Measurements from ENCODE around the gene TRIP4. TPM values are rescaled to one million over a fixed set of nuclear protein-coding genes. Genes with fewer than 3 reads are reported as not detected.
"Not testable (repeated sequence)": the region's sequence is repeated elsewhere in the genome, so short reads cannot be mapped to it uniquely, and the experiment has no call there.

The TRIP4 gene
- 17.8 and 18.3 TPM in 2 replicates for total RNA-seq

DNA sequence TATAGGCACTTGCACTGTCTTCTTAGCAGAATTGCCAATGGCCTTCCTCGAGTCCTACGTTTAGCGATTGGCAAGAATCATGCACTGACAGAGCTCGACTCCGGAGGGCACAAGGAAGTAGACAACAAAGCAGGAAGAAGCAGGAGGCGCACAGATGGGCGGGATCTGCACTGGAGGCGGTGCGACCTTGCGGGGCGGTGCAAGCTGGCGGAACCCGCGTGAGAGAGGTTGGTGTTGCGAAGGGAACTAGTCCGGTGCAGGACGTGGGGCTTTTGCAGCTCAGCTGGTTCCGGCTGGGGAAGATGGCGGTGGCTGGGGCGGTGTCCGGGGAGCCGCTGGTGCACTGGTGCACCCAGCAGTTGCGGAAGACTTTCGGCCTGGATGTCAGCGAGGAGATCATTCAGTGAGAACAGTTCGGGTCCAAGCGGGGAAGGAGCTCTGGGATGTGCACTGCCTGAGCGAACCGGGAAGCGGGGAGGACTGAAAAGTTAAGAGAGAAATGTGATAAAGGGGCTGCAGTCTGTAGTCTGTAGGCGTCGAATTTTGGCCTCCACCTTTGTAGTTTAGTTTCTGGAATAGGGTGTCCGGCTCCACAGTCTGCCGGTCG is at the start of gene TRIP4:
TRIP4 (plus strand) TSS at position 275 of the 607 bp plus-strand sequence; CDS start at position 303, 28 bp downstream.
- peak; percentile 77 for DNase-seq (ENCODE audit: extremely low read depth, low read depth, low spot score)

DNA sequence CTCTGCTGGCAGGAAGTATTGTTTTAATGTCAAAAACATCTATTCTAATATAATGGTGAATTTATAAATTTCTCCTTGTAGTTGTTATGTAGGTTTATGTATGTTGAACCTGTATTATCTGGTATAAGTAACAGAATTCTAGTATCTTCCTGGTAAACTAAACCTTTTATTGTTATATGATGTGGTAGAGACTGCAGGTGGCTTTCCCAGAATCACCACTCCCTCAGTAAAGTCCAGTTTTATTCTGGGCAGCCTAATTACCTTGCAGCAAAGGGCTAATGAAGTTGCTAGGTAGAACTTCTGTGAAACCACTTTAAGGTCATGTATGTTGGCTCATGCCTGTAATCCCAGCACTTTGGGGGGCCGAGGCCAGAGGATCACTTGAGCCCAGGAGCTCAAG is 47.3 kb upstream of the TRIP4 start:
- DNase-seq (ENCODE audit: extremely low read depth, low read depth, low spot score), result no peak

DNA sequence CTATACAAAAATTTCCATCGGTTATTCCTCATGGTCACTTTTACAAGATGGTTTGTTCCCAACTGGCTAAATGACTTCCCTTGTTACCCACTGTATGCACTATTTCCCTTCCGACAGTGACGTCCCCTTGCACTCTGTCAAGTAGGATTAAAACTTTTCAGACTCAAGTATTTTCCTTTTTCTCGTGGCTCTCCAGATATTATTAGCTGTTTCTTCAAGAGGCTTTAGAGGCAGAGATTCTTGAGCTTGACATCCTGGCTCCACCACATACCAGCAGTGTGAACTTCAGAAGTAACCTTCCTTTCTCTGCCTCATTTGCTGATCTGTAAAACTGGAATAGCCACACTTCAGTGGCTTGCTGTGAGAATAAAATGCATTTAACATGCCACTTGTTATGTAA is 45.7 kb upstream of the TRIP4 start:
- no peak for DNase-seq (ENCODE audit: extremely low read depth, low read depth, low spot score)

DNA sequence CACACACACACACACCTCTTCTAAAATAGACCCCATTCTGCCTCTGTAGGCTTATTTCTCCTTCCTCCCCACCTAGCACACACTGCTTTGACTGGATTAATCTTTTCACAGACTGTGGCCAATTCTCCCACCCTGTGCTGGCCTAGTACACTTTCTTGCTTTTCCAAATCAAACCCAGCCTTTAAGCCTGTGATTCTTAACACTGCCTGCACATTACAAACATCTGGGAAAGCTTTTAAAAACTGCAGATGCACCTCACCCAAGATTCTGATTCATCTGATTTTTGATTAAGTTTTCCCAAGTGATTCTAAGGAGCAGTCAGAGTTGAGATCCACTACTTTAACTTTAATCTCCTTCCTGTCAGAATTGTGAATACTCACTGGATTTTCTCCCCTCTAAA is 44.4 kb upstream of the TRIP4 start:
- DNase-seq (ENCODE audit: extremely low read depth, low read depth, low spot score), result no peak

DNA sequence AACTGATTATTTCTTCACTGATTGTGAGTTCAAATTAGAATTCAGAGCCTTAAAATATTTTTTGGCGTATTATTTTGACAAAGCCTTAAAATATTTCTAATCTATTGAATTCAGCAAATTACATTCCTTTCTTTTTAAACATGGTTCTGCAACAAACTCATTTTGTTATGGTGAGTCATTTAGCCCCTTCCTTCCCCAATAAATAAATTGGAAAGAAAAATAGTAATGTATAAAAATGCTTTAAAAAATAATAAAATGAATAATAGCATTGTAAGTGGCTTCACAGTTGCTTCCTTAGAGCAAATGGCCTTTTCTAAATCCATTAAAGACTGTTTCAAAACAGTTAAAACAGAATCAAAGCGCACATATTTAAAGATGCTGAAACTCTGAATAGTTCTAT is 43.8 kb upstream of the TRIP4 start:
- no peak for DNase-seq (ENCODE audit: extremely low read depth, low read depth, low spot score)

DNA sequence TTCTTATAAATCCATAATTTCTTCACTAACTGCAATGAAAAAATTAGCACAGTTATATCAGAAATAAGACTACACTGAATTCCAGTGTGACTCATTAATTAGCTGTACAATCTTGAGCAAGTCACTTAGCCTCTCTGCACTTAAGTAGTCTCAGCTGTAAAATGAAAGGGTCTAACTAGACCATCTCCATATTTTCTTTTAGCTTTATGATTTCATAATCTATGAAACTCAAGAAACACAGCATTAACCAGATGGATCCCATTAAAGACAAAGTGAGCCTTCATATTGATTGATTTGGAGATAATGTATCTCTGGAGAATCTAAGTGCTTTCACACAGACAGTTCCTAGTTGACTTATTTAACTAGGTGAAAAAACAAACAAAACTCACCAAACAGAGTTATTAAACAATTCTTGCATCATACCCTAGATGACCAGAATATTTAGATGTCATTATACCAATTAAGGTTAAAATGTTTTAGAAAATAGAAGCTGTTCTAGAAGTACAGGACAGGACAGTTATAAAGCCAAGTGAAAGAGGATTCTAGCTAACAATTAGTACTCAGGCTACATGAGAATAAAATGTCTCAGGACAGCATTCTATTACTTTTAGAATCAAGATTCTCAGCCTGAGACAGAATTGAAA is 42.9 kb upstream of the TRIP4 start:
- no peak for DNase-seq (ENCODE audit: extremely low read depth, low read depth, low spot score)

DNA sequence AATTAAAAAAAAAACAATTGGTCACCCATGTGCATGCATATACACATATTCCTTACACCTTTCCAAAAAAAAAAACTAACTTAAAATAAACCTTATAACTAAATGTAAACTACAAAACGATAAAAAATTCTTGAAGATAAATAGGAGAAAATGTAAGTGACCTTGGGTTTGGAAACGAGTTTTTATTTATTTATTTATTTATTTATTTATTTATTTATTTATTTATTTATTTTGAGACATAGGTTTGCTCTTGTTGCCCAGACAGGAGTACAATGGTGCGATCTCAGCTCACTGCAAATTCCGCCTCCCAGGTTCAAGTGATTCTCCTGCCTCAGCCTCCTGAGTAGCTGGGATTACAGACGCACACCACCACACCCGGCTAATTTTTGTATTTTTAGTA is 41.4 kb upstream of the TRIP4 start:
- not testable (repeated sequence) for DNase-seq (ENCODE audit: extremely low read depth, low read depth, low spot score)

DNA sequence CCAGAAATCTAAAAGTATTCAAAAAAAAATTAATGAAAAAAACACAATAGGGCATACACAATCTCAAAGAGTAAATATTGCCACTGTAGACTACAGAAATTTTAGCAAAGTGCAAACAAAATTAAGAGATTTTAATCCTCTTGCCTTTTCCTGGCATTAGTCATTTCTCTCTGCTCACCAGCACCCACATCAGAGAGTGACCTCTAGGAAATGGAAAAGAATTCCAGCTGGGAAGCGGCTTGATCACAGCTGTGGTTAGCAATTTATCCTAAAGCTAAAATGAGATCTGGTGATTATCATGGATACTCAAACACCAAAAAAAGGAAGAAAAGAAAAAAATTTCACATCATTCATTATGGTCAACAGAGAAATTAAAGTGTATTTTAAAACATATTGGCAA is 39.2 kb upstream of the TRIP4 start:
- no peak for DNase-seq (ENCODE audit: extremely low read depth, low read depth, low spot score)

DNA sequence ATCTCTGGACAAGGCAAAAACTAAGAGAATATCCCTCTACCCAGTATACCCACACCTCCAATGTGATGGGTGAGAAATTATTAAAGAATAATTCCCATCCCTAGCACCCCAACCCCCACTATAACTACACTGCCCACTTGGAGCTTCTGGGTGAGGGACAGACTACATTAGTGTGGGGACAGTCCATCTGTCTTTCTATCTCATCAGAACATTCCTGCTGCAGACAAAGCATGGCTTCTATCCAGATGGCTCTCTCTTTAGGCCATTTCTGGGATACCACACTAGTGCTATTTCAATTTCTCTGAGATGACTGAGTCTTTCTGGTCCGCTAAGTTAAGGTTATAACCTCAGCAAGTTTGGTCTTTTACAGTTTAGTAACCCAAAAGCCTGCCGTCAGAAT is 38.3 kb upstream of the TRIP4 start:
- no peak for DNase-seq (ENCODE audit: extremely low read depth, low read depth, low spot score)

DNA sequence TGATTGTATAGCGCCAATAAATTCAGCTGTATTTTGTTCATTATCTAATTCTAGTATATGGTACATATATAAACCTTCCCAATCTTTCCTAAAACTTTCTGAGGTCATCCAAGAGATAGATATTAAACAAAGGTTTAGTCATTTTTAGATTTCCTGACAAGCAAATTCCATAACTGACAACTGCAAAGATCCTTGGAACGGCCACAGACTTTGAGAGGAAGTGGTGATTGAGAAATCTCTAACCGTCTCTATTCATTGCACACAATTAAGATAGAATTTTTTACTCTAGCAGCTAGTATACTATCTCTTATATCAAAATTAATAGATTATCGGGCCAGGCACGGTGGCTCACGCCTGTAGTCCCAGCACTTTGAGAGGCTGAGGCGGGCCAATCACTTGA is 36.4 kb upstream of the TRIP4 start:
- no peak for DNase-seq (ENCODE audit: extremely low read depth, low read depth, low spot score)

DNA sequence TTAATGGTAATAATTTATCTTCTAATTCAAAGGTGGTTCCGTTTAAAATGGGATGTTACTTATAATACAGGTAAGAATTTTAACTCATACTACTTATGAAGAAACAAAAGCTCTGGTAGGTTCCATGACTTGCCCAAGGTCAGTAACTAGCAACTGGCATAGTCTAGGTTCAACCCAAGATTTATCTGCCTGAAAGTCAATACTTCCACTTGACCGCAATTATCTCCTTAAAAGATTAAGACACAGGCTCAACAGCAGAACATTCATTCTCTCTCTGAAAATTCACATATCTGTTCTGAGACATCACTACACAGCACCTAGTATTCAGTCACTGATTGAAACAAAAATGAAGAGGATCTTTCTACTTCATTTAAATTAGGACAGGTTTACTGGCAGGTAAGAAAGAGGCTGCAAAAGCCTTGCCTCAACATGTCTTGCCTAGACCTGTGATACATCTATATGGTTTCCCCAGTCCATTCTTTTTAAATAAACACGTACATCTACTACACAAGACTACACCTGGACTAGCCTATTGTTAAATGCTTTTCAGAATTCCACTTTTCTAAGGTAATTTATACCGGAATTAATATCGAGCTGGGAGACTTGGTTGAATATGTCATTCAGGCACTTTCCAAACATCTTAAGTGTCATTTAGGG is 32.8 kb upstream of the TRIP4 start:
- no peak for DNase-seq (ENCODE audit: extremely low read depth, low read depth, low spot score)

DNA sequence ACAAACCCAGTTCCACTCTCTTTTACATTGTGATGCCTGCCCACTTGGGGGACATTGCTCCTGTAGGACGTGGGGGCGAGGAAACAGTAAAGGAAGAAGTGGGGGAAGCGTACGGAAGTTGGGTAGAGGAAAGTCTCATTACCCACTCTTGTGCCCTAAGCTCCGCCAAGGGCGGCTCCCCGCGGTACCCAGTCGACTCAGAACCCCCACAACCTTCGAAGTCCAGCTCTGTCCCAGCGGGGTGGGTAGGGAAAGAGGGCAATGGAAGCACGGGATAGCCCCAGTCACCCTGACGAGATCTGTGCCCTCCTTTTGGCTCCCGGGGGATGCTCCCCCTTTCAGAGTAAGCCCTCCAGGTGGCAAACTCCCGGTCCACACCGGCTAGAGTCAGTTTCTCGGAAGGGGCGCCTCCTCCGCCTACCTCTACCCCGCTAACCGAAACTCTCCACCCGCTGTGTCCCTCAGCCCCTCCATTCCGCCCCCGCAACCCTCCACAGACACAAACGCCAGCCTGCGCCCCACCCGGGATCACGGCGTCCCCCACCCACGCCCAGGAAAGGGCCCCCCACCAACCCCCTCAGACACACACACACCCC is 32.2 kb upstream of the TRIP4 start:
- no peak for DNase-seq (ENCODE audit: extremely low read depth, low read depth, low spot score)

DNA sequence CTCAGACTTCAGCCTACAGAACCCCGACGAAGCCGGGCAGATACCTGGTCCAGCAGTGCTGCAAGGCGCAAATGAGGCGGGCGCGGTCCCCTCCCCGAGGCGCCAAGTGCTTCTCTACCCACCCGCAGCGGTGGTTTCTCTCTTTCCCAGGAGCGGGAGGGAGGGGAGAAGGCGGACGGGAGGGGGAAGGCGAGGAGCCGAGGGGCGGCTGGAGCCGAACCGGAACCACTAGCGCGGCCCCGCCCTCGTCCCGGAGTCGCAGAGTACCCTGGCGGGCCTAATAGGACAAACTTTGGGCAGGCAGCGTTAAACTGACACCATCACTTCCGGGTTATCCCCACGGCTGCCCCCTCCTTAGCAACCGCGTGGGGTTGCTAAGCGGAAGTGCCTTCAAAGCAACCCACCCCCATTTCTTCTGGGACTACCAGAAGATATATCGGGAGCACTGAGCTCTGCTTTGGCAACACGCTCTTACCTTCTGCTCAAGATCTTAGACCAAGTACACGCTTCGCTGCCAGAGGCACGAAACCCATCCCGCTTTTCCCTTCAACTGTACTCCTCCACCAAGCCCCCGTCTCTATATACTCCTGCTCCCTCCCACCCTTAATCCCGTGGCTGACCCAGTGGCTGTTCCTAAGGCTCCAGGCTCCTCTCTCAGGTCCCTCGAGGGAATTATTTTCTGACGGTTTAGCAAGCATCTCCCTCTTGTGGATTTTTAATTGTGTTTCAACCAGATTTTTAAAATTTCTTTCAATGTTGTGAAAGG is 31.5 kb upstream of the TRIP4 start, which contains the start of gene CSNK1G1:
CSNK1G1 (minus strand) TSS at position 230 of the 766 bp plus-strand sequence. CDS start 55,674 bp downstream, outside the sequence.
- peak; percentile 84 for DNase-seq (ENCODE audit: extremely low read depth, low read depth, low spot score)

DNA sequence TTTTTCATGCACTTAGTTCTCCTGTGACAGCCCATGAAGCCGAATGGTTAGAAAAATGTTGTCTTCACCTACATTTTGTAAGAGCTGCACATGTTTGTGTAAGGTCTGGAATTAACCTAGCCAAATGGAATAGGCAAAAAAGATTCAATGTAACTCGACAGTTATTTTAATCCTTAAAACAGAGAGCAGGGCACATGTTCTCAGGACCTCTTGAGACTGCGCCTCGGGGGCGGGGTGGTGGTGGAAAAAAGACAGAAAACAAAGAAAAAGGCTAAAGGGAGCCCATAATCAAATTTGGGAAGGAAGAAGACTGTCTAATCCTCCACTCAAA is 31.0 kb upstream of the TRIP4 start:
- no peak for DNase-seq (ENCODE audit: extremely low read depth, low read depth, low spot score)

DNA sequence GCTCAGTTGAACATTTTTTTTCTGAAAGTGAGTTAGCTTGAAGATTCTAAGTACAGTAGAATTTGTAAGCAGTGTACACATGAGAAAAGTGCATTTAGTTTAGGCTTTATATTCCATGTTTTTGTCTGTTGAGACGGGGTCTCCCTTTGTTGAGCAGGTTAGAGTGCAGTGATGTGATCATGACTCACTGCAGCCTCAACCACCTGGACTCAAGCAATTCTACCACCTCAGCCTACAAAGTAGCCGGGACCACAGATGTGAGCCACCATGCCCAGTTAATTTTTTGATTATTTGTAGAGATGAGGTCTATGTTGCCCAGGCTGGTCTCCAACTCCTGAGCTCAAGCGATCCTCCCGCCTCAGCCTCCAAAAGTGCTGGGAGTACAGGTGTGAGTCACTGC is 26.4 kb upstream of the TRIP4 start:
- no peak for DNase-seq (ENCODE audit: extremely low read depth, low read depth, low spot score)

DNA sequence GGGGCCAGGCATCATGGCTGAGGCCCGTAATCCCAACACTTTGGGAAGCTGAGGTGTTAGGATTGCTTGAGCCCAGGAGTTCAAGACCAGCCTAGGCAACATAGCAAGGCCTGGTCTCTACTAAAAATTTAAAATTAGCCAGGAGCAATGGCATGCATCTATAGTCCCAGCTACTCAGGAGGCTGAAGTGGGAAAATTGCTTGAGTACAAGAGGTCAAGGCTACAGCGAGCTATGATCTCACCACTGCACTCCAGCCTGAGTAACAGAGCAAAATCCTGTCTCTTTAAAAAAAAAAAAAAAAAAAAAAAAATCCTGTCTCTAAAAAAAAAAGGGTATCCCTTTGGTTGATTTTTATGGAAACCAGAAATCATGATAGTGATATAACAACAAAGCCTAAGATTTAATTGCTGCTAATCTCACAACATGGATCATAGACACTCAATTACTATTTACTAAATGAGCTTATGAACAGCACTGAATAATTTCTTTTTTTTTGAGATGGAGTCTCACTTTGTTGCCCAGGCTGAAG is 18.5 kb upstream of the TRIP4 start:
- DNase-seq (ENCODE audit: extremely low read depth, low read depth, low spot score), result no peak

DNA sequence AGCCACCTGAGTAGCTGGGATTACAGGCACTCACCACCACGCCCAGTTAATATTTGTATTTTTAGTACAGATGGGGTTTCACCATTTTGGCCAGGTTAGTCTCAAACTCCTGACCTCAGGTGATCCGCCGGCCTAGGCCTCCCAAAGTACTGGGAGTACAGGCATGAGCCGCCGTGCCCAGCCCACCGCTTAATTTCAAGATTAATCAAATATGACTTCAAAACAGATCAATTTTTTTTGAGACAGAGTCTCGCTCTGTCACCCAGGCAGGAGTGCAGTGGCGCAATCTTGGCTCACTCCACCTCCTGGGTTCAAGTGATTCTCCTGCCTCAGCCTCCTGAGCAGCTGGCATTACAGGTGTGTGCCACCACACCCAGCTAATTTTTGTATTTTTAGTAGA is 16.3 kb upstream of the TRIP4 start:
- DNase-seq (ENCODE audit: extremely low read depth, low read depth, low spot score), result not testable (repeated sequence)

DNA sequence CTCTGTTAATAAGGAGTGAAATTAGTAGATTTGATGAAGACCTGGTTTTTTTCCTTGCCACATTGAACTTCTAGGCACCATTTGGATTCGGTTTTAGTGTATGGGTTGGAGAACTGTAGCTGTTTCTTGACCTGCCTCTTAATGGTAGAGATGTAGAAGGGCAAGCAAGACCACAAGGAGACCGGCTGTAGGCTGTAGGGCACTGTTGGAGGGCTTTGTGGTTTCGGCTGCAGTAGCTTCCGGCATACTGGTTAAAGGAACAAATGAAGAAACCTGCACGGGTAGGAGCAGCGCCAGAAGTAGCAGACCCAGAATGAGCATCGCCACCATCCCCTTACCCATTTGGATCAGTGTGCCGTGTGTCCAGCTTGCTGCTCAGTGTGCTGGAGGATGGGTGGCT is 14.3 kb upstream of the TRIP4 start:
- no peak for DNase-seq (ENCODE audit: extremely low read depth, low read depth, low spot score)

DNA sequence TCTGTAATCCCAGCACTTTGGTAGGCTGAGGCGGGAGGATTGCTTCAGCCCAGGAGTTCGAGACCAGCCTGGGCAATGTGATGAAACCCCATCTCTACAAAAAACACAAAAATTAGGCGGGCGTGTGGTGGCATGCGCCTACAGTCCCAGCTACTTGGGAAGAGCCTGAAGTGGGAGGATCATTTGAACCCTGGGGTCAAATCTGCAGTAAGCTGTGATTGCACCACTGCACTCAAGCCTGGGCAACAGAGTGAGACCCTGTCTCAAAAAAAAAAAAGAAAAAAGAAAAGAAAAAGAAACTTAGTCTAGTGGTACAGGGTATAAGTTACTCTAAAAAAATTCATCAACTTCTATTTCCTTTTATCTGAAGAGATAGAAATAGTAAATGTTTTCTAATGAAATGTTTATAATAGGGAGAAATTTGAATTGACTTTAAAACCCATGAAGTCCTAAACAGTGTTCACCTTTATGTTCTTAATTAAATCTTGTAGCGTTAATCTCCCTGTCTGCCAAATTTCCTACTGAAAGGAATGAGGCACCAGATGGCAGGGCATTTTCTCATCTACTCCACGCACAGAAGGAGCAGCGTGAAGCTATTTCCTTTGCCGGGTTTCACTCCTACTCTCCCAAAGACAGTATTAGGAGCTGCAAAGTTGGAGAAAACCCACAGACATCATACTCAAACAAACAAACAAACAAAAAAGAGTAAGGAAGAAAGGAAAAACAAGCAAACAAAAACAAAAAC is 8.2 kb upstream of the TRIP4 start:
- DNase-seq (ENCODE audit: extremely low read depth, low read depth, low spot score), result no peak

All from glomerular endothelial cell (primary cell).